Ectodermal cell (in vitro differentiated cells): ENCODE measurements around the gene LMBR1.
"Not testable (repeated sequence)": the region's sequence is repeated elsewhere in the genome, so short reads cannot be mapped to it uniquely, and the experiment has no call there.

Source experiments
- H3K27ac ChIP-seq: 2 replicates; pipeline ENCODE4 v1.7.0; 2013; ENCODE audit warnings: mild to moderate bottlenecking, low read depth, low read length; ENCODE audit not compliant: insufficient read depth, poor library complexity, severe bottlenecking
- H3K27me3 ChIP-seq: 2 replicates; pipeline ENCODE4 v1.7.0; 2013; ENCODE audit warnings: mild to moderate bottlenecking, low read length; ENCODE audit not compliant: insufficient read depth, control insufficient read depth, poor library complexity, severe bottlenecking
- H3K36me3 ChIP-seq: one replicate; pipeline ENCODE4 v1.7.0; 2013; ENCODE audit warnings: low read length; ENCODE audit not compliant: control insufficient read depth, insufficient read depth
- H3K4me1 ChIP-seq: one replicate; pipeline ENCODE4 v1.7.0; 2013; ENCODE audit warnings: low read length; ENCODE audit not compliant: control insufficient read depth, insufficient read depth
- H3K4me3 ChIP-seq: 2 replicates; pipeline ENCODE4 v1.7.0; 2013; ENCODE audit warnings: low read depth, low read length, control low read depth; ENCODE audit not compliant: insufficient read depth
- H3K9me3 ChIP-seq: 2 replicates; pipeline ENCODE4 v1.7.0; 2013; ENCODE audit warnings: mild to moderate bottlenecking, low read length, moderate library complexity; ENCODE audit not compliant: control insufficient read depth
- WGBS, 2 experiments: methylation state at CpG; one replicate each; pipeline ENCODE4 v1.1.7; 2013; ENCODE audit warnings: missing lambda C conversion rate in 2 of 2; 5-methylcytosine and 5-hydroxymethylcytosine counted together

Gene LMBR1

DNA sequence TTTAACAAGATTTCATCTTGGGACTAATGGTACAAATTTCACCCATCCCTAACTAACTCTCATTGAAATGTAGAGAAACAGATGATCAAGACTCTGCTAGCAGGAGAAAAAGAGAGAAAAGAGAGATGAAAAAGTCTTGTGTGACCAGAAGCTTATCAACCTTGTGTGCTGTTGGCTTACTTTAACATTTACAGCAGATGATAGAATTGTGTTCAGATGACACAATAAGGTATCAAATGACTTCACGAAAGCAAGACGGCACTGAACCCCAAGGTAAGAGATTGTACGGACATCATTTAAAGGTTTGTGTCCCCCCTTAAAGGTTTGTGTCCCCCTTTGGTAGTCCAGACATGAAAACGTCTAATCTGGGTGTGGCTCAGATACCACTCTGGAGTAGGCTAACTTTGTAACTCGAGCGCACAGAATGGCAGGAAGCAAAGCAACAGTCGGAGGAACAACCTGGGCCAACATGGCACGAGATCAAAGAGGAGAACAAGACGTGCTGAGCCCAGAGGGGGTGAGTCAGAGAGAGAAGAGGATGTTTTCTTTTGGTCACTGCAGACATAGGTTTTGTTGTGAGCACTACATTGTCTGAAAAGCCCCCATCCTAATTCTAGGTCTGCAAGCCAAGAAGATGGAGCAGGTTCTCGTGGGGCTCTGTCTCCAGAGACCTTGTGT lies 10.4 kb upstream of the LMBR1 start:
- no peaks in the 10 kb centered on the region for H3K36me3 ChIP-seq
- no peak overlapping the region for H3K4me3 ChIP-seq
- WGBS, 2 experiments = 84% methylated on average over 10 of the region's 10 CpGs
- H3K4me1 ChIP-seq = no peaks in the 10 kb centered on the region
- no peaks in the 10 kb centered on the region for H3K27me3 ChIP-seq
- no peak overlapping the region for H3K27ac ChIP-seq
- no peaks in the 10 kb centered on the region for H3K9me3 ChIP-seq

GRCh38 chr7:156900093-156900492 lies 7.1 kb upstream of the LMBR1 start:
- not testable (repeated sequence) for H3K4me1 ChIP-seq, H3K4me3 ChIP-seq, H3K27me3 ChIP-seq, H3K27ac ChIP-seq, H3K9me3 ChIP-seq, H3K36me3 ChIP-seq
- WGBS, 2 experiments = 82 to 83% methylated on average over 9 of the region's 9 CpGs

GRCh38 chr7:156898938-156899337 lies 6.0 kb upstream of the LMBR1 start:
- no peaks in the 10 kb centered on the region for H3K27me3 ChIP-seq
- no peaks in the 10 kb centered on the region for H3K4me1 ChIP-seq
- H3K9me3 ChIP-seq = no peaks in the 10 kb centered on the region
- H3K27ac ChIP-seq = no peak overlapping the region
- 88 to 95% methylated on average over 1 of the region's 1 CpG for WGBS, 2 experiments
- no peak overlapping the region for H3K4me3 ChIP-seq
- no peaks in the 10 kb centered on the region for H3K36me3 ChIP-seq

GRCh38 chr7:156897673-156898072 lies 4.7 kb upstream of the LMBR1 start:
- no peaks in the 10 kb centered on the region for H3K9me3 ChIP-seq
- H3K4me3 ChIP-seq = no peak overlapping the region
- WGBS, 2 experiments = 84 to 89% methylated on average over 7 to 8 of the region's 8 CpGs
- H3K36me3 ChIP-seq = no peaks in the 10 kb centered on the region
- no peaks in the 10 kb centered on the region for H3K27me3 ChIP-seq
- H3K4me1 ChIP-seq = no peaks in the 10 kb centered on the region
- no peak overlapping the region for H3K27ac ChIP-seq

DNA sequence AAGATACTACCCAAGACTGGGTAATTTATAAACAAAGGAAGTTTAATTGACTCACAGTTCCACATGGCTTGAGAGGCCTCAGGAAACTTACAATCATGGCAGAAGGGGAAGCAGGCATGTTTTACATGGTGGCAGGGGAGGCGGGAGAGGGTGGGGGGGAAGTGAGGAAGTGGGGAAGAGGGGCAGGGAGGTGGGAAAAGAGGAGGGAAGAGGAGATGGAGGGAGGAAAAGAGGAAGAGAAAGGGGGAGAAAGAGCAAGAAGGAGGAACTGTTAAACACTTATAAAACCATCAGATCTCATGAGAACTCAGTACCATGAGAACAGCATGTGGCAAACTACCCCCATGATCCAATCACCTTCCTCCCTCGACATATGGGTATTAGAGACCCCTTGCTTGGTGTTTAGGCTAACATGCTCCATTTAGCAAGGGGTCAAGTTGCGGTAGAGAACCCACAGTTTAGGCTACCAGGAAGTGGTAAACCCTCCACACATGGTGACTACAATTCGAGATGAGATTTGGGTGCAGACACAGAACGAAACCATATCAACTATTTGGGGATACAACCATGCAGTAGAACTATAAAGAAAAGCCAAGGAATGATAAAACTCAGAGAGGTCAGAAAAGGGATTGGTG lies 3.5 kb upstream of the LMBR1 start:
- Histone ChIP-seq H3K9me3 (no peaks in the 10 kb centered on the region), H3K27ac (no peak overlapping the region), H3K36me3 (no peaks in the 10 kb centered on the region), H3K4me1 (no peaks in the 10 kb centered on the region), H3K4me3 (no peak overlapping the region), H3K27me3 (no peaks in the 10 kb centered on the region)
- 92 to 97% methylated on average over 5 of the region's 5 CpGs for whole genome bisulfite sequencing, 2 experiments

DNA sequence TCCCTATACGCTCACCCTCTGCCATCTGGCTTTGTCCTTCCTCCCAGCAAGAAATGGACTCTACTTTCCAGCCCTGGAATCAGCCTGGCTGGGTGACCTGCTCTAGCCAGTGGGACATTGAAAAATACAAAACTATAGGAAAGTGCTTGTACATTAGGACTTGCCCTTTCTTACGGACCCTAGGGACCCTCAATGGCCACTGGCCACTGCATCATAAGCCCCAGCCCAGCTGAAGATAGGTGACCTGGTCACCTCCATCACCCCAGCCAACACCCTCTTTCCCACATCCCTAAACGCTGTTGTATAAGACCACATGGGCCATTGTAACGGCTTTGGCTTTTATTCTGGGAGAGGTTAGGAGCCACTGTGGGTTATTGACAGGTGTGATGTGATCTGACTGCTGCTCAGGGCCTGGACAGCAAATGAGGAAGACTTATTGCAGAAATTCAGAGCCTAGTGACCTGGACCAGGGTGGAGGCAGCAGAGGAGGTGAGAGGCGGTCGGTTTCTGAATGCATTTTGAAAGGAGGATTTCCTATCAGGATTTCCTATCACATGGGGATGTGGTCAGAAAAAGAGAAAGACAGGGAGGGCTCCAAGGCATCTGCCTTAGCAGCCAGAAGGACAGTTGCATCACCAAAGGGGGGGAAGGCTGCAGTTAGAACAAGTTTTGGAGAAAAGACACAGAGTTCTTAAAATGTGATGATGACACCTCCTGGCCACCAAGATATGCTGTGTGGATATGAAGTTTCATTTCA lies 2.2 kb upstream of the LMBR1 start:
- WGBS, 2 experiments = 93 to 96% methylated on average over 6 of the region's 6 CpGs
- no peak overlapping the region for H3K4me3 ChIP-seq
- H3K9me3 ChIP-seq = no peaks in the 10 kb centered on the region
- no peaks in the 10 kb centered on the region for H3K36me3 ChIP-seq
- no peaks in the 10 kb centered on the region for H3K27me3 ChIP-seq
- no peak overlapping the region for H3K27ac ChIP-seq
- H3K4me1 ChIP-seq = no peaks in the 10 kb centered on the region

- H3K9me3 ChIP-seq = no peaks in the 10 kb centered on the region
- H3K4me3 ChIP-seq = peak overlapping the region; percentile 69
- no peak overlapping the region for H3K27ac ChIP-seq
- 1 to 2% methylated on average over 47 to 55 of the region's 57 CpGs for WGBS, 2 experiments
- H3K4me1 ChIP-seq = no peaks in the 10 kb centered on the region
- H3K36me3 ChIP-seq = no peaks in the 10 kb centered on the region
- H3K27me3 ChIP-seq = no peaks in the 10 kb centered on the region
These were observed 742 bp downstream of the LMBR1 start for GRCh38 chr7:156892081-156892800.

GRCh38 chr7:156889746-156890145 lies 3.2 kb downstream of the LMBR1 start:
- Histone ChIP-seq H3K4me3 (no peak overlapping the region), H3K27ac (no peak overlapping the region), H3K36me3 (no peaks in the 10 kb centered on the region), H3K27me3 (no peaks in the 10 kb centered on the region), H3K4me1 (no peaks in the 10 kb centered on the region), H3K9me3 (no peaks in the 10 kb centered on the region)
- 87 to 93% methylated on average over 4 of the region's 4 CpGs for WGBS, 2 experiments

GRCh38 chr7:156889089-156889488 lies 3.9 kb downstream of the LMBR1 start:
- no peaks in the 10 kb centered on the region for H3K9me3 ChIP-seq
- no peak overlapping the region for H3K4me3 ChIP-seq
- no peaks in the 10 kb centered on the region for H3K36me3 ChIP-seq

More at GRCh38 chr7:156889089-156889488, 3.9 kb downstream of the LMBR1 start:
- Histone ChIP-seq H3K27me3 (no peaks in the 10 kb centered on the region), H3K27ac (no peak overlapping the region), H3K4me1 (no peaks in the 10 kb centered on the region)
- WGBS, 2 experiments = 100% methylated on average over 1 of the region's 1 CpG; no CpG with 5 or more reads in 1 of the 2 experiments
